SK-N-SH treated with all-trans-retinoic acid at 6 μM for 48 hours (cell line): ENCODE data around the gene PTDSS2.

Source experiments
- ARNTL ChIP-seq: fragments of 450-650 bp; formaldehyde crosslinking; IDR thresholded peaks from 2 replicates; pipeline ENCODE4 v1.5.0; 2020; ENCODE audit warnings: low read depth, mild to moderate bottlenecking, moderate library complexity, borderline replicate concordance
- BACH2 ChIP-seq: fragments of 250-450 bp; sonication (Bioruptor Pico); IDR thresholded peaks from 2 replicates; pipeline ENCODE4 v1.9.0; 2021; ENCODE audit warnings: mild to moderate bottlenecking, borderline replicate concordance
- ISL1 ChIP-seq: fragments of 250-450 bp; sonication (Bioruptor Pico); IDR thresholded peaks from 2 replicates; pipeline ENCODE4 v2.1.2; 2022; ENCODE audit warnings: mild to moderate bottlenecking, moderate library complexity
- OSR1 ChIP-seq: fragments of 250-450 bp; sonication (Bioruptor Pico); IDR thresholded peaks from 2 replicates; pipeline ENCODE4 v1.8.0; 2022; ENCODE audit warnings: moderate library complexity, mild to moderate bottlenecking, inconsistent platforms
- PATZ1 ChIP-seq: fragments of 250-450 bp; sonication (Bioruptor Pico); IDR thresholded peaks from 2 replicates; pipeline ENCODE4 v1.8.0; 2020; ENCODE audit warnings: mild to moderate bottlenecking, moderate library complexity, borderline replicate concordance
- POU6F1 ChIP-seq: fragments of 250-450 bp; sonication (Bioruptor Pico); IDR thresholded peaks from 2 replicates; pipeline ENCODE4 v1.8.0; 2021; ENCODE audit warnings: low read depth, mild to moderate bottlenecking, moderate library complexity, borderline replicate concordance
- PPARA ChIP-seq: fragments of 250-450 bp; sonication (Bioruptor Pico); IDR thresholded peaks from 2 replicates; pipeline ENCODE4 v1.5.0; 2020; ENCODE audit warnings: mild to moderate bottlenecking, borderline replicate concordance
- RARB ChIP-seq: fragments of 250-450 bp; sonication (Bioruptor Pico); IDR thresholded peaks from 2 replicates; pipeline ENCODE4 v1.8.0; 2021; ENCODE audit warnings: mild to moderate bottlenecking, moderate library complexity
- TOX ChIP-seq: fragments of 250-450 bp; sonication (Bioruptor Pico); IDR thresholded peaks from 2 replicates; pipeline ENCODE4 v1.8.0; 2021; ENCODE audit warnings: mild to moderate bottlenecking, moderate library complexity, borderline replicate concordance
- ZFP3 ChIP-seq: fragments of 250-450 bp; sonication (Bioruptor Pico); IDR thresholded peaks from 2 replicates; pipeline ENCODE4 v1.5.0; 2020; ENCODE audit warnings: mild to moderate bottlenecking, moderate library complexity
- ZFP30 ChIP-seq: fragments of 450-650 bp; formaldehyde crosslinking; IDR thresholded peaks from 2 replicates; pipeline ENCODE4 v1.5.0; 2022; ENCODE audit warnings: mild to moderate bottlenecking, moderate library complexity

GRCh38 chr11:407651-408123, 42.4 kb upstream of the PTDSS2 start:
- TF ChIP-seq ZFP30 (no peak), ISL1 (CRISPR knock-in tag) (no peak), RARB (CRISPR knock-in tag) (no peak), ARNTL (CRISPR knock-in tag) (no peak), BACH2 (CRISPR knock-in tag) (no peak), PATZ1 (CRISPR knock-in tag) (no peak), OSR1 (CRISPR knock-in tag) (no peak), PPARA (CRISPR knock-in tag) (no peak), ZFP3 (CRISPR knock-in tag) (no peak), TOX (CRISPR knock-in tag) (no peak), POU6F1 (CRISPR knock-in tag) (no peak)
